ENCODE data around the gene GLI3.

- no peak for TF ChIP-seq EZH2 (IDR thresholded peaks at IDR 0.05; ENCODE audit: borderline replicate concordance, low read length)
- no peak for TF ChIP-seq CTCF (conservative IDR thresholded peaks at IDR 0.05 in 1 of 2, IDR thresholded peaks at IDR 0.05 in 1 of 2; ENCODE audit: extremely low read depth in 1 of 2, insufficient read depth in 1 of 2, low read depth in 1 of 2, low read length in 2 of 2)
Observed at GRCh38 chr7:42012313-42012712, 224.7 kb downstream of the GLI3 start.
